Measurements from ENCODE around the gene KLF13.

The KLF13 gene

GRCh38 chr15:31345606-31346366, 19.2 kb downstream of the KLF13 start:
- no peak overlapping the region for H3K4me3 ChIP-seq (ENCODE audit: control insufficient read depth in 1 of 7, extremely low read depth in 1 of 7, insufficient read depth in 4 of 7, low read depth in 2 of 7, low read length in 6 of 7)
- no peak overlapping the region for H3K27ac ChIP-seq (ENCODE audit: insufficient read depth in 1 of 2, low read depth in 1 of 2, low read length in 2 of 2, poor library complexity in 1 of 2, severe bottlenecking in 2 of 2)
- POLR2A ChIA-PET = no interaction called here

GRCh38 chr15:31346367-31347066, 19.9 kb downstream of the KLF13 start:
- WGBS (ENCODE audit: insufficient coverage) = 93% methylated on average over 13 of the region's 14 CpGs

More at GRCh38 chr15:31345606-31346366, 19.2 kb downstream of the KLF13 start:
- DNase-seq = no peak
- Histone ChIP-seq H3K4me1 (ENCODE audit: control extremely low read depth in 1 of 4, control insufficient read depth in 4 of 4, insufficient read depth in 4 of 4, low read length in 3 of 4) (peaks cover 0 to 61% (median 36%) of the 10 kb centered on the region in 4 experiments), H3K9me3 (ENCODE audit: control extremely low read depth in 1 of 5, control insufficient read depth in 4 of 5, insufficient read depth in 2 of 5, low read depth in 1 of 5, low read length in 4 of 5) (no peaks in the 10 kb centered on the region), H3K36me3 (ENCODE audit: control insufficient read depth in 4 of 4, insufficient read depth in 4 of 4, low read length in 3 of 4) (peaks cover 0 to 26% (median 10%) of the 10 kb centered on the region in 4 experiments), H3K27me3 (replicated peaks in 2 of 5; ENCODE audit: control insufficient read depth in 4 of 5, insufficient read depth in 5 of 5, low read length in 4 of 5) (no peaks in the 10 kb centered on the region)
- CTCF ChIA-PET = interaction anchor here (1.0 to 1.5 kb wide), 4 partner anchors 10 to 92 kb away, joined by 3 read pairs; no protein-coding TSS in a partner anchor
- 97% methylated on average over 17 of the region's 19 CpGs for WGBS (ENCODE audit: insufficient coverage)

DNA sequence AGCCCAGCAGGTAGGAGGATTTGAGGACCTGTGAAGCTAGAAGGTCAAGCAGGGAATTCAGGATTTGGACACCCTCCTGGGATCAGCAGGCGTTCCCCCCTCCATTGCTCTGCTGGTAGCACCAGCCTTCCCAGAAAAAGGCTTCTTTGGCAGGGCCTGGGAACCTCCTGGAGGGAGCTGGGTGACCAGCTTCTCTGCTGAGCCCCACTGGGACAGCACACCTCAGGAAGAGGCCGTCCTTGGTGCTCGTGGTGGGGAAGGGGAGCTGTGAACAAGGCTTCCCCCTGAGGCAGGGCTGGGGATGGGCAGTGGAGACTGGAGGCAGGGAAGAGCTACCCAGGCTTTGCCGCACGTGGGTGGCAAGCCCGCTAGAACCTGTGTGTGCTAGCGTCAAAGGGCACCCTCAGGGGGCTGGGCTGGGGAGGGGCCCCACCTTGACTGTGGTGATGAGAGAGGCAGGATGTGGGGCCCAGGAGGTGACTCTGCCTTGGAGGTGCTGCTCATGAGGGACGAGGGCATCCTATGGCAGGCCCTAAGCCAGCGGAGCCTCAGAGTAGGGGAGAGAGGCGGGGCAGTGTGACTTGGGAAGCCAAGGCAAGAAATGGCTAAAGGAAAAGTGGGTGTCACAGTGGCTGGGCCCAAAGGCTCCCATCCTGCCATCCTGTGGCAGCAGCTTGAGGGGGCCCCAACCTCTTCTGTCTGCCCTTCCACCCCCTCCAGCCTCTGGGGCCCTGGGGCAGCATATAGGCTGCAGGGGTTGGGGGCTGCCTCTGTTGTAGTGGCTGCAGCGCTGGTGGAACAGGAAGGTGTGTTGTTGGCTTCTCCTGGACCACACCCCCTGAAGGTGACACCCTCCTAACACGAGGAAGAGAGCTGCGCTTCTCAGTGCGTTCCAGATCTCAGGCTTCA, 20.7 kb downstream of the KLF13 start:
- Histone ChIP-seq H3K36me3 (ENCODE audit: control insufficient read depth in 4 of 4, insufficient read depth in 4 of 4, low read length in 3 of 4) (peaks cover 0 to 24% (median 10%) of the 10 kb centered on the region in 4 experiments), H3K27me3 (replicated peaks in 2 of 5; ENCODE audit: control insufficient read depth in 4 of 5, insufficient read depth in 5 of 5, low read length in 4 of 5) (no peaks in the 10 kb centered on the region), H3K4me3 (ENCODE audit: control insufficient read depth in 1 of 7, extremely low read depth in 1 of 7, insufficient read depth in 4 of 7, low read depth in 2 of 7, low read length in 6 of 7) (no peak overlapping the region), H3K4me1 (ENCODE audit: control extremely low read depth in 1 of 4, control insufficient read depth in 4 of 4, insufficient read depth in 4 of 4, low read length in 3 of 4) (peaks cover under 1 to 62% (median 34%) of the 10 kb centered on the region in 4 experiments), H3K27ac (ENCODE audit: insufficient read depth in 1 of 2, low read depth in 1 of 2, low read length in 2 of 2, poor library complexity in 1 of 2, severe bottlenecking in 2 of 2) (no peak overlapping the region), H3K9me3 (ENCODE audit: control extremely low read depth in 1 of 5, control insufficient read depth in 4 of 5, insufficient read depth in 2 of 5, low read depth in 1 of 5, low read length in 4 of 5) (no peaks in the 10 kb centered on the region)
- DNase-seq = no peak
- ChIA-PET CTCF (interaction anchor here (1.3 to 1.5 kb wide), 3 partner anchors 11 to 20 kb away, joined by 3 to 7 read pairs (median 4); no protein-coding TSS in a partner anchor), POLR2A (interaction anchor here (0.6 kb wide), 3 partner anchors 37 to 137 kb away, joined by 3 to 6 read pairs (median 4); no protein-coding TSS in a partner anchor)
- WGBS (ENCODE audit: insufficient coverage) = 93% methylated on average over 12 of the region's 14 CpGs

More at GRCh38 chr15:31346367-31347066, 19.9 kb downstream of the KLF13 start:
- Histone ChIP-seq H3K27me3 (replicated peaks in 2 of 5; ENCODE audit: control insufficient read depth in 4 of 5, insufficient read depth in 5 of 5, low read length in 4 of 5) (no peaks in the 10 kb centered on the region), H3K4me3 (ENCODE audit: control insufficient read depth in 1 of 7, extremely low read depth in 1 of 7, insufficient read depth in 4 of 7, low read depth in 2 of 7, low read length in 6 of 7) (no peak overlapping the region), H3K4me1 (ENCODE audit: control extremely low read depth in 1 of 4, control insufficient read depth in 4 of 4, insufficient read depth in 4 of 4, low read length in 3 of 4) (peaks cover 0 to 63% (median 37%) of the 10 kb centered on the region in 4 experiments), H3K27ac (ENCODE audit: insufficient read depth in 1 of 2, low read depth in 1 of 2, low read length in 2 of 2, poor library complexity in 1 of 2, severe bottlenecking in 2 of 2) (peak overlapping the region in 1 of 2 experiments; percentile 47), H3K9me3 (ENCODE audit: control extremely low read depth in 1 of 5, control insufficient read depth in 4 of 5, insufficient read depth in 2 of 5, low read depth in 1 of 5, low read length in 4 of 5) (no peaks in the 10 kb centered on the region), H3K36me3 (ENCODE audit: control insufficient read depth in 4 of 4, insufficient read depth in 4 of 4, low read length in 3 of 4) (peaks cover 0 to 26% (median 10%) of the 10 kb centered on the region in 4 experiments)
- CTCF ChIA-PET = interaction anchor here (1.0 to 1.5 kb wide), 3 partner anchors 11 to 92 kb away, joined by 3 read pairs; no protein-coding TSS in a partner anchor
- no peak for DNase-seq
- POLR2A ChIA-PET = interaction anchor here (0.6 kb wide), 1 partner anchor 36 kb away, joined by 3 read pairs; no protein-coding TSS in a partner anchor

- POLR2A ChIA-PET = interaction anchor here (0.6 kb wide), 1 partner anchor 83 kb away, joined by 6 read pairs; no protein-coding TSS in a partner anchor
- WGBS (ENCODE audit: insufficient coverage) = 96% methylated on average over 19 of the region's 19 CpGs
- Histone ChIP-seq H3K9me3 (ENCODE audit: control extremely low read depth in 1 of 5, control insufficient read depth in 4 of 5, insufficient read depth in 2 of 5, low read depth in 1 of 5, low read length in 4 of 5) (no peaks in the 10 kb centered on the region), H3K4me3 (ENCODE audit: control insufficient read depth in 1 of 7, extremely low read depth in 1 of 7, insufficient read depth in 4 of 7, low read depth in 2 of 7, low read length in 6 of 7) (no peak overlapping the region), H3K27ac (ENCODE audit: insufficient read depth in 1 of 2, low read depth in 1 of 2, low read length in 2 of 2, poor library complexity in 1 of 2, severe bottlenecking in 2 of 2) (no peak overlapping the region), H3K4me1 (ENCODE audit: control extremely low read depth in 1 of 4, control insufficient read depth in 4 of 4, insufficient read depth in 4 of 4, low read length in 3 of 4) (peaks cover 5 to 62% (median 34%) of the 10 kb centered on the region in 4 experiments), H3K36me3 (ENCODE audit: control insufficient read depth in 4 of 4, insufficient read depth in 4 of 4, low read length in 3 of 4) (peaks cover 0 to 24% (median 10%) of the 10 kb centered on the region in 4 experiments), H3K27me3 (replicated peaks in 2 of 5; ENCODE audit: control insufficient read depth in 4 of 5, insufficient read depth in 5 of 5, low read length in 4 of 5) (no peaks in the 10 kb centered on the region)
- CTCF ChIA-PET = interaction anchor here (1.3 to 1.4 kb wide), 4 partner anchors 10 to 87 kb away, joined by 3 to 7 read pairs (median 4); no protein-coding TSS in a partner anchor
- DNase-seq = no peak
Measured at GRCh38 chr15:31347981-31348803, 21.6 kb downstream of the KLF13 start.

DNA sequence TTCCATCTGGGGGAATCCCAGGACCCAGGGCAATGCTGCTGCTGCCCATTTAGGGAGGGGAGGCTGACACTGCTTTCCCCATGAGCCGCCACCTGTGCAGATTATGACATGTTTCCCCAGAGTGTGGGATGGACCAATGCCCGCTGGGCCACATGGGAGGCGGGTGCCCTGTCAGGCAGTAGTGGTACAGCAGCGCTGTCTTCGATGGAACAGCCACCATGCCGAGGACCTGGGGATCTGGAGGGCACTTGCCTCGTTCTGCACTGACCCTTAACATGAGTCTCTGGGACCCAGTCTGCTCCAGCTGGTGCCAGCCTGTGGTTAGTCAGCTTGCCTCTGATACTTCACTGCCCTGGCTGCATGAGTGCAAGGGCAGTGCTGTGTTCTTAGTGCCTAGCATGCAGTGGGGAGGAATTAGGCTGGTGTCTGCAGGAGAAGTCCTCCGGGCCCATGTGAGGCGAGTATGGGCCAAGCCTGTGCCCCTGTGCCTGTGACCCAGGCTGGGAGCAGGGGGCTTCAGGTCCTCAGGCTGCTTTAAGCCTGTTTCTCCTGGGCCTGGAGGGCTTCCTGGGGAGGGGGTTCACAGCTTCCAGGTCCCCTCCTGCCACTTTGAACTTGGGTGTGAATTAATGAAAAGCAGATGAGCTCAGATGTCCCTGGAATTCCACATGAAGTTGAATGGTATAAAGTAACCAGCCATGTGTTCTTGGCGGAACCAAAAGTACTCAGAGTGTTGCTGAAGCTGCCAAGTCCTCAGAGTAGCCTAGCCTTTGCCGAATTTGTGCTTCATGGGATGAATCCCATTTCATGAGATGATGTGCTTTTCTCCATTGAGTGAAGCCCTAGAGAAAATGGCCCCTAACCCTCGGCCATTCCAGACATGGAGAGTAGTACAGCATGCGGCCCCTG, 22.9 kb downstream of the KLF13 start:
- no peak overlapping the region for H3K27ac ChIP-seq (ENCODE audit: insufficient read depth in 1 of 2, low read depth in 1 of 2, low read length in 2 of 2, poor library complexity in 1 of 2, severe bottlenecking in 2 of 2)
- no peak for DNase-seq
- H3K36me3 ChIP-seq (ENCODE audit: control insufficient read depth in 4 of 4, insufficient read depth in 4 of 4, low read length in 3 of 4) = peaks cover 0 to 25% (median 10%) of the 10 kb centered on the region in 4 experiments
- ChIA-PET POLR2A (no interaction called here), CTCF (interaction anchor here (0.7 to 1.4 kb wide), 8 partner anchors 9 to 86 kb away, joined by 3 to 6 read pairs (median 3); no protein-coding TSS in a partner anchor)
- no peaks in the 10 kb centered on the region for H3K9me3 ChIP-seq (ENCODE audit: control extremely low read depth in 1 of 5, control insufficient read depth in 4 of 5, insufficient read depth in 2 of 5, low read depth in 1 of 5, low read length in 4 of 5)
- 96% methylated on average over 13 of the region's 13 CpGs for WGBS (ENCODE audit: insufficient coverage)
- no peak overlapping the region for H3K4me3 ChIP-seq (ENCODE audit: control insufficient read depth in 1 of 7, extremely low read depth in 1 of 7, insufficient read depth in 4 of 7, low read depth in 2 of 7, low read length in 6 of 7)
- no peaks in the 10 kb centered on the region for H3K27me3 ChIP-seq (replicated peaks in 2 of 5; ENCODE audit: control insufficient read depth in 4 of 5, insufficient read depth in 5 of 5, low read length in 4 of 5)
- peaks cover 5 to 63% (median 37%) of the 10 kb centered on the region in 4 experiments for H3K4me1 ChIP-seq (ENCODE audit: control extremely low read depth in 1 of 4, control insufficient read depth in 4 of 4, insufficient read depth in 4 of 4, low read length in 3 of 4)
